Sigmoid colon (tissue), 7 donors: Measurements from ENCODE around the gene DNAH9. TPM values are rescaled to one million over a fixed set of nuclear protein-coding genes. Genes with fewer than 3 reads are reported as not detected.

Experiments
- DNase-seq: peaks from one replicate; pipeline ENCODE4 v3.0.0-alpha.2; 2019
- H3K27ac ChIP-seq, 4 donors: fragments of 200-600 bp; sonication (generic); one replicate each; pipeline ENCODE4 v1.5.1; 2016 to 2019; ENCODE audit warnings: mild to moderate bottlenecking in 1 of 4
- H3K27me3 ChIP-seq, 3 donors: fragments of 200-600 bp; sonication (generic); one replicate each; pipeline ENCODE4 v1.5.1; 2019; ENCODE audit warnings: mild to moderate bottlenecking in 1 of 3
- H3K36me3 ChIP-seq, 4 donors: fragments of 200-600 bp; sonication (generic); one replicate each; pipeline ENCODE4 v1.5.1; 2016 to 2019
- H3K4me1 ChIP-seq, 4 donors: fragments of 200-600 bp; sonication (generic); one replicate each; pipeline ENCODE4 v1.5.1; 2017 to 2019
- H3K4me3 ChIP-seq, 4 donors: fragments of 200-600 bp; sonication (generic); one replicate each; pipeline ENCODE4 v1.5.1; 2017 to 2019; ENCODE audit warnings: mild to moderate bottlenecking in 2 of 4, moderate library complexity in 1 of 4
- H3K9me3 ChIP-seq, 4 donors: fragments of 200-600 bp in 3 of 4; sonication (generic) in 3 of 4; one replicate each; pipeline versions ENCODE4 v1.5.1 to v1.6.1; 2013 to 2019
- EP300 ChIP-seq, 4 donors: sonication (generic); formaldehyde crosslinking; IDR thresholded peaks; one replicate each; pipeline ENCODE4 v1.6.1; 2017; ENCODE audit warnings: antibody characterized with exemption in 4 of 4
- POLR2A ChIP-seq, 2 donors: fragments of 450-650 bp; IDR thresholded peaks; one replicate each; pipeline ENCODE4 v1.6.1; 2016; ENCODE audit warnings: antibody characterized with exemption in 2 of 2, mild to moderate bottlenecking in 2 of 2, moderate library complexity in 2 of 2
- POLR2AphosphoS5 ChIP-seq, 4 donors: sonication (generic); formaldehyde crosslinking; IDR thresholded peaks; one replicate each; pipeline ENCODE4 v1.6.1; 2017; ENCODE audit warnings: antibody characterized with exemption in 4 of 4
- WGBS, 2 donors: extraction: QIAGEN DNeasy Blood & Tissue Kit; methylation state at CpG; one replicate each; pipeline ENCODE4 v1.1.7; 2013; 5-methylcytosine and 5-hydroxymethylcytosine counted together
- intact Hi-C: fragments of 100-400 bp; cut with DNase I; formaldehyde crosslinking; loops from one replicate; pipeline ENCODE4 v1.15.1; 2023
- polyA plus RNA-seq, 3 donors: library from polyadenylated mRNA; stranded (reverse); fragments of 200-250 nt; gene quantifications; one replicate each; pipeline ENCODE4 v1.2.3, GENCODE V29; 2013
- total RNA-seq, 4 donors: library from RNA; depleted of rRNA; stranded (reverse); fragments of >200 nt; gene quantifications; one replicate each; pipeline ENCODE4 v1.1.0, GENCODE V29; 2016
- TF ChIP-seq, protein P1 (sequence below), 4 experiments: fragments of 450-650 bp in 3 of 4; fragments of 200-600 bp in 1 of 4; IDR thresholded peaks; one replicate each; pipeline ENCODE4 v1.5.1; 2016 to 2019; ENCODE audit warnings: antibody characterized with exemption in 4 of 4, mild to moderate bottlenecking in 3 of 4, moderate library complexity in 2 of 4
- donor health status: healthy with polysubstance abuse.
- donor health status: Bipolar disorder and iron deficiency.
- donor health status: healthy.

The DNAH9 gene
- total and polyA plus RNA-seq, 7 donors = under 0.01 to 3.0 (median 0.27) TPM; not detected in 2

DNA sequence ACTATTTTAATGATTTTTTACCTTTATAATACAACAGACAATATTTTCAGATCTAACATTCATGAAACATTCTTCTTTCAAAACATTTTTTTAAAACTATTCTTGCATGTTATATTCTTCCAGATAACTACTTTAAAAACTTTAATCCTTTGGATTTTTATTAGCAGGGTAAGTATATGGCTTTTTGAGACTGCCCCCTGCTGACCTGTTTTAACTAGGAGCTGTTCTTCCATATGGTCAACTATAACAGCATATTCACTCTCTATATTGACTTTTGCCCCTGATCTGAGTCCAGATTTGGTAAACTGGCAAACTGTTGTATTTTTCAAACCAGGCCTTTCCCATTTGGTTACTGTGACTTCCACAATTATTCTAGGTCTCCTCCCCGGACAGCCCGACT is 382.5 kb downstream of the DNAH9 start:
- TF ChIP-seq, protein P1, sequence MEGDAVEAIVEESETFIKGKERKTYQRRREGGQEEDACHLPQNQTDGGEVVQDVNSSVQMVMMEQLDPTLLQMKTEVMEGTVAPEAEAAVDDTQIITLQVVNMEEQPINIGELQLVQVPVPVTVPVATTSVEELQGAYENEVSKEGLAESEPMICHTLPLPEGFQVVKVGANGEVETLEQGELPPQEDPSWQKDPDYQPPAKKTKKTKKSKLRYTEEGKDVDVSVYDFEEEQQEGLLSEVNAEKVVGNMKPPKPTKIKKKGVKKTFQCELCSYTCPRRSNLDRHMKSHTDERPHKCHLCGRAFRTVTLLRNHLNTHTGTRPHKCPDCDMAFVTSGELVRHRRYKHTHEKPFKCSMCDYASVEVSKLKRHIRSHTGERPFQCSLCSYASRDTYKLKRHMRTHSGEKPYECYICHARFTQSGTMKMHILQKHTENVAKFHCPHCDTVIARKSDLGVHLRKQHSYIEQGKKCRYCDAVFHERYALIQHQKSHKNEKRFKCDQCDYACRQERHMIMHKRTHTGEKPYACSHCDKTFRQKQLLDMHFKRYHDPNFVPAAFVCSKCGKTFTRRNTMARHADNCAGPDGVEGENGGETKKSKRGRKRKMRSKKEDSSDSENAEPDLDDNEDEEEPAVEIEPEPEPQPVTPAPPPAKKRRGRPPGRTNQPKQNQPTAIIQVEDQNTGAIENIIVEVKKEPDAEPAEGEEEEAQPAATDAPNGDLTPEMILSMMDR (IDR thresholded peaks at IDR 0.05) = no peak
- no peak for TF ChIP-seq EP300 (IDR thresholded peaks at IDR 0.05)
- TF ChIP-seq POLR2AphosphoS5 (IDR thresholded peaks at IDR 0.05) = no peak
- Histone ChIP-seq H3K27ac (no peak overlapping the region), H3K4me1 (no peaks in the 10 kb centered on the region), H3K36me3 (peaks cover 0 to 57% (median 24%) of the 10 kb centered on the region in 4 donors), H3K9me3 (no peaks in the 10 kb centered on the region), H3K4me3 (no peak overlapping the region), H3K27me3 (no peaks in the 10 kb centered on the region)
- intact Hi-C loops = loop anchor here (10.0 kb wide), 1 partner anchor 1106 kb away; no protein-coding TSS in a partner anchor
- DNase-seq = no peak
- WGBS, 2 donors = 68 to 89% methylated on average over 2 of the region's 2 CpGs

GRCh38 chr17:11981862-11982261 is 383.6 kb downstream of the DNAH9 start:
- no peaks in the 10 kb centered on the region for H3K9me3 ChIP-seq
- no peaks in the 10 kb centered on the region for H3K27me3 ChIP-seq
- peaks cover 0 to 56% (median 26%) of the 10 kb centered on the region in 4 donors for H3K36me3 ChIP-seq
- H3K27ac ChIP-seq = no peak overlapping the region
- H3K4me1 ChIP-seq = no peaks in the 10 kb centered on the region
- WGBS, 2 donors = 96 to 97% methylated on average over 4 of the region's 4 CpGs
- DNase-seq = no peak
- H3K4me3 ChIP-seq = no peak overlapping the region
- TF ChIP-seq POLR2A (IDR thresholded peaks at IDR 0.05) (no peak), POLR2AphosphoS5 (IDR thresholded peaks at IDR 0.05) (no peak), EP300 (IDR thresholded peaks at IDR 0.05) (no peak)
- TF ChIP-seq, protein P1 (IDR thresholded peaks at IDR 0.05) = no peak
- intact Hi-C loops = loop anchor here (10.0 kb wide), 1 partner anchor 1107 kb away; no protein-coding TSS in a partner anchor

GRCh38 chr17:11986179-11986941 is 388.1 kb downstream of the DNAH9 start:
- H3K36me3 ChIP-seq = peaks cover 0 to 62% (median 29%) of the 10 kb centered on the region in 4 donors
- H3K27me3 ChIP-seq = no peaks in the 10 kb centered on the region
- H3K9me3 ChIP-seq = no peaks in the 10 kb centered on the region
- no peak overlapping the region for H3K4me3 ChIP-seq
- H3K4me1 ChIP-seq = no peaks in the 10 kb centered on the region
- 94 to 95% methylated on average over 4 of the region's 4 CpGs for WGBS, 2 donors
- TF ChIP-seq EP300 (IDR thresholded peaks at IDR 0.05) (no peak), POLR2AphosphoS5 (IDR thresholded peaks at IDR 0.05) (no peak)
- DNase-seq = no peak
- intact Hi-C loops = loop anchor here (10.0 kb wide), 1 partner anchor 1112 kb away; no protein-coding TSS in a partner anchor
- no peak overlapping the region for H3K27ac ChIP-seq

DNA sequence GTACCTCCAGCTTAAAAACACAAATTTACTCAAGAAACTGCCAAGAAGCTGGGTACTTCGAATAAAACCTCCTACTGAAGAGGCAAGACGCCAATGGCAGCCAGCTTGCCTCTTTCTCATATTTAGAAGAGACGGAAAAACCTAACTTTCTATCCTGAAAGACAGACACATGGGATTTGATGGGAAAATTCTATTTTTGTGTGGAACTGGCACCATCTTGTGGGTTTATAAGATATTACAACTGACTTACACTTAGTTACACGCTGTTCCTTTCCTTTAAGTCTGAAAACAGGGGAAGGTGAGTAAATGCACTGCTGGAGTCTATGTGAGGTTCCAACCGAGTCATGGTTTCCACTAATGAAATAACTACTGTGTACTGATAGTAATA is 388.7 kb downstream of the DNAH9 start:
- intact Hi-C loops = loop anchor here (10.0 kb wide), 1 partner anchor 1112 kb away; no protein-coding TSS in a partner anchor
- 67 to 70% methylated on average over 5 of the region's 5 CpGs for WGBS, 2 donors
- H3K4me3 ChIP-seq = no peak overlapping the region
- H3K27me3 ChIP-seq = no peaks in the 10 kb centered on the region
- TF ChIP-seq, protein P1 (IDR thresholded peaks at IDR 0.05) = peak in 3 of 4 experiments; percentile 33 to 51 (median 46)
- no peak for TF ChIP-seq POLR2AphosphoS5 (IDR thresholded peaks at IDR 0.05)
- DNase-seq = no peak
- no peak overlapping the region for H3K27ac ChIP-seq
- H3K4me1 ChIP-seq = no peaks in the 10 kb centered on the region
- no peaks in the 10 kb centered on the region for H3K9me3 ChIP-seq
- peaks cover 0 to 68% (median 31%) of the 10 kb centered on the region in 4 donors for H3K36me3 ChIP-seq

GRCh38 chr17:11990363-11990983 is 392.2 kb downstream of the DNAH9 start:
- intact Hi-C loops = loop anchor here (10.0 kb wide), 1 partner anchor 1024 kb away; the partner anchor contains the start of gene ELAC2
- no peak overlapping the region for H3K4me3 ChIP-seq
- no peaks in the 10 kb centered on the region for H3K9me3 ChIP-seq
- WGBS, 2 donors = 23 to 71% methylated on average over 7 of the region's 7 CpGs
- no peak overlapping the region for H3K27ac ChIP-seq
- DNase-seq = no peak
- peaks cover 0 to under 1% (median 0%) of the 10 kb centered on the region in 4 donors for H3K4me1 ChIP-seq
- H3K36me3 ChIP-seq = peaks cover 0 to 51% (median 21%) of the 10 kb centered on the region in 4 donors
- H3K27me3 ChIP-seq = no peaks in the 10 kb centered on the region
- TF ChIP-seq EP300 (IDR thresholded peaks at IDR 0.05) = no peak
- TF ChIP-seq, protein P1 (IDR thresholded peaks at IDR 0.05) = no peak
- no peak for TF ChIP-seq POLR2AphosphoS5 (IDR thresholded peaks at IDR 0.05)
- TF ChIP-seq POLR2A (IDR thresholded peaks at IDR 0.05) = no peak
